Omental fat pad (tissue), 4 donors: ENCODE results near the gene SH3GL3. TPM values are rescaled to one million over a fixed set of nuclear protein-coding genes. Genes with fewer than 3 reads are reported as not detected.

ENCODE experiments used
- ATAC-seq: fragments of 150-250 bp; one replicate; pipeline ENCODE4 v1.9.1; 2016; ENCODE audit warnings: mild to moderate bottlenecking, moderate library complexity; ENCODE audit not compliant: low FRiP score
- DNase-seq: peaks from one replicate; pipeline ENCODE4 v3.0.0-alpha.2; 2019; ENCODE audit warnings: low spot score
- CTCF ChIP-seq, 3 donors: fragments of 450-650 bp; IDR thresholded peaks; one replicate each; pipeline ENCODE4 v1.5.1; 2016 to 2017; ENCODE audit warnings: antibody characterized with exemption in 3 of 3, mild to moderate bottlenecking in 3 of 3, moderate library complexity in 2 of 3
- total RNA-seq, 4 donors: library from RNA; depleted of rRNA; stranded (reverse); fragments of >200 nt; gene quantifications; one replicate each; pipeline ENCODE4 v1.1.0, GENCODE V29; 2016

Gene SH3GL3
- total RNA-seq, 4 donors from 2014 or later = 0.60 to 1.8 (median 1.0) TPM; not detected in 1

GRCh38 chr15:83458381-83458780 is 11.2 kb downstream of the SH3GL3 start:
- DNase-seq (no peak), ATAC-seq (no peak)
- no peak for TF ChIP-seq CTCF (IDR thresholded peaks at IDR 0.05)

- DNase-seq (no peak), ATAC-seq (no peak)
- TF ChIP-seq CTCF (IDR thresholded peaks at IDR 0.05) = no peak
These were observed 14.9 kb downstream of the SH3GL3 start for GRCh38 chr15:83462026-83462425.

- ATAC-seq (no peak), DNase-seq (no peak)
- no peak for TF ChIP-seq CTCF (IDR thresholded peaks at IDR 0.05)
These were observed 15.9 kb downstream of the SH3GL3 start for GRCh38 chr15:83462953-83463433.

- no peak for TF ChIP-seq CTCF (IDR thresholded peaks at IDR 0.05)
- DNase-seq = no peak
- no peak for ATAC-seq
These were observed 23.7 kb downstream of the SH3GL3 start for GRCh38 chr15:83470887-83471286.

- no peak for DNase-seq
- ATAC-seq = no peak
- no peak for TF ChIP-seq CTCF (IDR thresholded peaks at IDR 0.05)
These were observed 24.2 kb downstream of the SH3GL3 start for GRCh38 chr15:83471307-83471866.

- ATAC-seq (no peak), DNase-seq (no peak)
- TF ChIP-seq CTCF (IDR thresholded peaks at IDR 0.05) = no peak
These were observed 25.0 kb downstream of the SH3GL3 start for GRCh38 chr15:83472151-83472550.

- DNase-seq (no peak), ATAC-seq (no peak)
- TF ChIP-seq CTCF (IDR thresholded peaks at IDR 0.05) = no peak
These were observed 25.7 kb downstream of the SH3GL3 start for GRCh38 chr15:83472797-83473196.
